Neural crest cell (in vitro differentiated cells): Measurements from ENCODE around the gene SEMA4B. TPM values are rescaled to one million over a fixed set of nuclear protein-coding genes. Genes with fewer than 3 reads are reported as not detected.
A peak's percentile ranks its signal among the peaks of the same experiment; 100 is the strongest.
"Not testable (repeated sequence)": the region's sequence is repeated elsewhere in the genome, so short reads cannot be mapped to it uniquely, and the experiment has no call there.

Experiments
- DNase-seq: peaks from one replicate; pipeline ENCODE4 v3.0.0; 2021; ENCODE audit warnings: low read depth, mixed read lengths, low spot score
- H3K27ac Mint-ChIP-seq: one replicate; pipeline ENCODE4 v1.8.0; 2021; ENCODE audit warnings: mild to moderate bottlenecking, mixed read lengths; ENCODE audit not compliant: unreplicated experiment
- H3K27me3 Mint-ChIP-seq: 2 replicates; pipeline ENCODE4 v1.8.0; 2021; ENCODE audit warnings: low read depth, mild to moderate bottlenecking, mixed read lengths
- H3K36me3 Mint-ChIP-seq: 2 replicates; pipeline ENCODE4 v1.8.0; 2021; ENCODE audit warnings: low read depth, mild to moderate bottlenecking, mixed read lengths
- H3K4me1 Mint-ChIP-seq: 2 replicates; pipeline ENCODE4 v1.8.0; 2021; ENCODE audit warnings: mixed read lengths
- H3K4me3 Mint-ChIP-seq: one replicate; pipeline ENCODE4 v1.8.0; 2021; ENCODE audit warnings: mild to moderate bottlenecking, mixed read lengths
- H3K9me3 Mint-ChIP-seq: 2 replicates; pipeline ENCODE4 v1.8.0; 2021; ENCODE audit warnings: mixed read lengths
- CTCF ChIP-seq: fragments of 200-600 bp; sonication (generic); conservative IDR thresholded peaks from 2 replicates; pipeline ENCODE4 v1.5.0; 2021; ENCODE audit warnings: antibody characterized with exemption, mild to moderate bottlenecking
- total RNA-seq: library from RNA; stranded (reverse); gene quantifications from 2 replicates; pipeline ENCODE4 v1.2.1, GENCODE V29; 2021

The SEMA4B gene
- total RNA-seq, 1 donor from 2014 or later = 26.3 TPM

- DNase-seq = no peak
- peaks cover 18% of the 10 kb centered on the region for H3K4me1 Mint-ChIP-seq
These were observed 13.8 kb upstream of the SEMA4B start for GRCh38 chr15:90187257-90187868.

GRCh38 chr15:90188065-90188464, 13.1 kb upstream of the SEMA4B start:
- H3K27me3 Mint-ChIP-seq, H3K36me3 Mint-ChIP-seq, H3K9me3 Mint-ChIP-seq, H3K4me3 Mint-ChIP-seq, DNase-seq, H3K27ac Mint-ChIP-seq: not testable (repeated sequence)
- peaks cover 18% of the 10 kb centered on the region for H3K4me1 Mint-ChIP-seq

More at GRCh38 chr15:90187257-90187868, 13.8 kb upstream of the SEMA4B start:
- Mint-ChIP-seq H3K27ac (peak overlapping the region; percentile 30), H3K9me3 (no peaks in the 10 kb centered on the region), H3K36me3 (no peaks in the 10 kb centered on the region), H3K27me3 (no peaks in the 10 kb centered on the region), H3K4me3 (no peak overlapping the region)
- TF ChIP-seq CTCF = no peak

GRCh38 chr15:90188914-90189748, 12.0 kb upstream of the SEMA4B start:
- no peak for DNase-seq
- H3K4me1 Mint-ChIP-seq = peaks cover 18% of the 10 kb centered on the region
- H3K27ac Mint-ChIP-seq = no peak overlapping the region
- TF ChIP-seq CTCF = no peak
- H3K4me3 Mint-ChIP-seq = no peak overlapping the region
- H3K36me3 Mint-ChIP-seq = no peaks in the 10 kb centered on the region
- no peaks in the 10 kb centered on the region for H3K27me3 Mint-ChIP-seq
- H3K9me3 Mint-ChIP-seq = no peaks in the 10 kb centered on the region

GRCh38 chr15:90189781-90190467, 11.2 kb upstream of the SEMA4B start:
- no peaks in the 10 kb centered on the region for H3K9me3 Mint-ChIP-seq
- H3K4me1 Mint-ChIP-seq = peaks cover 18% of the 10 kb centered on the region
- no peaks in the 10 kb centered on the region for H3K27me3 Mint-ChIP-seq
- DNase-seq = no peak
- H3K36me3 Mint-ChIP-seq = no peaks in the 10 kb centered on the region
- no peak for TF ChIP-seq CTCF
- H3K4me3 Mint-ChIP-seq = no peak overlapping the region
- no peak overlapping the region for H3K27ac Mint-ChIP-seq

GRCh38 chr15:90190606-90191343, 10.4 kb upstream of the SEMA4B start:
- Mint-ChIP-seq H3K27ac (no peak overlapping the region), H3K9me3 (no peaks in the 10 kb centered on the region), H3K27me3 (no peaks in the 10 kb centered on the region), H3K4me3 (no peak overlapping the region), H3K36me3 (no peaks in the 10 kb centered on the region), H3K4me1 (peaks cover 12% of the 10 kb centered on the region)
- no peak for TF ChIP-seq CTCF
- no peak for DNase-seq
